ENCODE measurements around the gene GJD4.

Gene GJD4, protein sequence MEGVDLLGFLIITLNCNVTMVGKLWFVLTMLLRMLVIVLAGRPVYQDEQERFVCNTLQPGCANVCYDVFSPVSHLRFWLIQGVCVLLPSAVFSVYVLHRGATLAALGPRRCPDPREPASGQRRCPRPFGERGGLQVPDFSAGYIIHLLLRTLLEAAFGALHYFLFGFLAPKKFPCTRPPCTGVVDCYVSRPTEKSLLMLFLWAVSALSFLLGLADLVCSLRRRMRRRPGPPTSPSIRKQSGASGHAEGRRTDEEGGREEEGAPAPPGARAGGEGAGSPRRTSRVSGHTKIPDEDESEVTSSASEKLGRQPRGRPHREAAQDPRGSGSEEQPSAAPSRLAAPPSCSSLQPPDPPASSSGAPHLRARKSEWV

GRCh38 chr10:35605191-35605590, at the start of gene GJD4:
Gene GJD4, plus strand, starts transcription at chr10:35605341. Its CDS starts 227 bp downstream, at chr10:35605568.
- no peak for DNase-seq

DNA sequence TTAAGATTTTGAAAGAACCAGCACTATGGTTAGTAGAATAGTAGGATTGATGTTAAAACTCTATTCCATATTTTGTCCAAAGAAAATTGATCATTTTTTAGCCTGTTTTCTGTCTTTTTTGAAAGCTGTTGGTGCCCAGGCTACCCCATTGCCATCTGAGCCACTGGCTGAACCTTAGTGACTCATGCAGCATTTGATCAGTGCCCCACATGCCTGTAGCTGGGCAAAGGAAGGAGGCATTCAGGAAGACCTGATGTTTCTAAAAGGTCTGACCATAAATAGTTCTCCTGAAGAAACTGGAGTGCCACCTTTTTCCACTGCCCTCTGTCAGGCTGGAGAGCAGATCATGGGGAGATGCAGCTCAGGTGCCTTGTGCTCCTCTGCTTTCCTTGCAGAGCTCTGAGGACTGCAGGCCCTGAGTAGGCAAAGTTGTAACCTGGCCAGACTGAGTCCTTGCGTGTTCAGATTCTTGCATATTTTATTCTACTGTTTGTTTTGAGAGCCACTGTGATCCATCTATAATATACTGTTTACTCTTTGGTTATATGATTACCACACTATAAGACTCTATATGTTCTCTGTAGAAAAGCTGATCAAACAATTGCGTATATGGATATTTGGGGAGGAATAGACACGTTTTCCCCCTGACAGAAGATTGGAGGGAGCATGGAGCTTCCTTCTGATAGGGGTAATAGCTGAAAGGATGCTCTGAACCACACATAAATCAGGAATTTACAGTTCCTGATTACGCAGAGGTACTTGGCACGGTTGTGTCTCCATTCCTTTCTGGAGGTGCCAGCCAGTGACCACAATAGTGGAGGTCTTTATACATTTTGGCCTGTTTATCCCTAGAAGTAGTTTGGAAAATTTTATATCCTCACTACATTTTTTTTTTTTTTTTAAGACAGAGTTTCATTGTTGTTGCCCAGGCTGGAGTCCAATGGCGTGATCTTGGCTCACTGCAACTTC, 48.9 kb upstream of the GJD4 start:
- no peak for DNase-seq

DNA sequence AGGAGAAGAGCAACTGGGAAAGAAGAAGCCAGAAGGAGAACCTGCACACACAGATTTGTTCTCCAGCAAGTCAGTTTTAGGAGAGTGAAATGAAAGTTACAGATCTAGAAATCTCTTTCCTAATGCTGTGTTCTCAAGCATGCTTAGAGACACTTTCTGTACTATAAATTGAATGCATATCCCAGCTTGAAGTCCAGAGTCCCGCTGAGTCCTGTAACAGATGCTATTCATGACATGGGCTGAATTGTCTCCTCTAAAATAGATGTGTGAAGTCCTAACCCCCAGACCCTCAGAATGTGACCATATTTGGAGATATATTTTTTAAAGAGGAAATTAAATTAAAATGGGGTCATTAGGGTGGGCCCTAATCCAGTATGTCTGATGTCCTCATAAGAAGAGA, 46.9 kb upstream of the GJD4 start:
- no peak for DNase-seq

DNA sequence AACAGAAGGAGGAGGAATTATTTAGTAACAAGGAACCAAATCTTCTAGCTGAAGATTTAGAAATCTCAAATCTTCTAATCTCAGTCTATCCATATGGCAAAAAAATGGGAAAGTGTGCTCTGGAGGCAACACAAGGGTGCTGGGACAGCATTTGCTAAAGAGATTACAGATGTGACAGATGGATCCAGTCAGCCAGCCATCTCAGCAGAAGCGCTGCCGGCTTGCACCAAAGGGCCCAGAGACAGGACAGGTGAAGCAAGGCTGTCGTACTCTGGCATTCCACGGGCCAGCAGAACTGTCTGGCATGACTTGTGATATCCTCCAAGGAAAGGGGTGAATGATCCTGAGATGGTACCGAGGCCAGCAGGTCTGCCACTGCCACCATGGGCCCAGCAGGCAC, 45.7 kb upstream of the GJD4 start:
- no peak for DNase-seq

DNA sequence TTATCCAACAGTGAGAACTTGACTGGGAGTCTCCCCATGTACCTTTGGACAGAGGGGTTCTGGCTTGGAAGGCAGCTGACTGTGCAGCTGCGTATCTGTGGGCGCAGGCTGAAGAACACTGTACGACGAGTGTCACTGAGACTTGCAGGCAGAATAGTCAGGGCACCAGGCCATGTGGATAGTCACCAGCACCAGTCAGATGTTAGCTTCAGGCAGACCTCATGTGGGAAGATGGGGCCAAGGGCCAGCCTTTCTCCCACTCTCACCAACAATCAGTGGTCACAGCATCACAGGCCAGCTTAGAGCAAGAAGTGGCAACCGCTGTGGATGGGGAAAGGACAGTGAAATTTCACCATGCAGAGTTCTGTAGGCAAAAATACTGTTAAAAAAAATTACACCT, 43.4 kb upstream of the GJD4 start:
- no peak for DNase-seq

DNA sequence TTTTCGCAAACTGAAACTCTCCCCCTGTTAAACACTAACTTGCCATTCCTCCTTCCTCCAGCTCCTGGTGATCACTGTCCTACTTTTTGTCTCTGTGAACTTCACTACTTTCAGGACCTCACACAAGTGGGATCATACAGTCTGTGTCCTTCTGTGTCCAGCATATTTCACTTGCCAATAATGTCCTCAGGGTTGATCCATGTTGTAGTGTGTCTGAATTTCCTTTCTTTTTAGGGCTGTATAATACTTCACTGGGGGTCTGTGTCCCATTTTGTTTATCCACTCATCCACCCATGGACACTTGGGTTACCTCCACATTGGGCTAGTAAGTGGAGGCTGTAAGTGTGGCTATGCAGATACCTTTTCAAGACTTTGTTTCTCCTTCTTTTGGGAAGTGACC, 42.7 kb upstream of the GJD4 start:
- DNase-seq = no peak

- DNase-seq = peak; percentile 23 to 25
These were observed 41.8 kb upstream of the GJD4 start for GRCh38 chr10:35563261-35563891.

- no peak for DNase-seq
These were observed 40.7 kb upstream of the GJD4 start for GRCh38 chr10:35564341-35564968.

- DNase-seq = no peak
These were observed 39.5 kb upstream of the GJD4 start for GRCh38 chr10:35565602-35566081.

DNA sequence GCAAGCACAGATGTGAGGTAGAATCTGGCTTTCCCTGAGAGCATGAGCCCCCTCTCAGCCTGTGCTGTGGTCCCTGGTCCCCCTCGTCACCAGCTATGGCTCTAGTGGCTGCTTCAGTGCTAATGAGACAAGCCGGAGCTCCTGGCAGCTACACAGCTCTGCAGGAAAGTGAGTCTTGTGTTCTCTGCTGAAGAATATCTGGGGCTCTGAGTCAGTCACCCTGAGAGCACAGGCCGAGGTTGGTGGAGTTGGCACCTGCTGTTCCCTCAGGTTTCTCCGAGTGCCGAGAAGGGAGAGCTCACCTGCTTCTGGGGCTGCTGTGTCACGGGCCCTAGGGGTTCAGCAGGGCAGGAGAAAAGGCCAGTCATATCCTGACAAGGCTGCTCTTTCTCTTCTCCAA, 37.2 kb upstream of the GJD4 start:
- no peak for DNase-seq

DNA sequence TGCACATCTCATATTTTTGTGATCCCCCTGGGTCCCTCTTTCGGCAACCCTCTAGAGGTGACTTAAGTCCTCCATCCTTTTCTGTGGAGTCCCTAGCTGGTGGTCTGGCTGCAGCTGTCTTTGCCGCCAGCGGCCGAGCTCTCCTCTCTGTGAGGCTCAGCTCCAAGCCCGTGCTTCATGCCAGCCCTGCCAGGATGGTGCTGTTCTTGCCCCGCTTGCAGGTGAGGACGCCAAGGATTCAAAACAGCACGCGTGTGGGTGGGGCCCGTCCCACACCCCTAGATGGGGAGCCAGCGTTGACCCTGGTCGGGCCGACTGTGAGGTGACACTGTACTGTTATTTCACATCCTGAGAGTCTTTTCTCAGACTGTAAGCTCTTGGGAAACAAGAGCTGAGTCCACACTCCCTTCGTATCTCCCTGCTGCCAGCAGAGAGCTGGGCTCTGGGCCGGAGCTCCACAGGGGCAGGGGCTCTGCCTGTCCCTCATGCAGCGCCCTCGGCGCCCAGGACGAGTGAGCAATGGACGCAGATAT, 36.6 kb upstream of the GJD4 start:
- no peak for DNase-seq

DNA sequence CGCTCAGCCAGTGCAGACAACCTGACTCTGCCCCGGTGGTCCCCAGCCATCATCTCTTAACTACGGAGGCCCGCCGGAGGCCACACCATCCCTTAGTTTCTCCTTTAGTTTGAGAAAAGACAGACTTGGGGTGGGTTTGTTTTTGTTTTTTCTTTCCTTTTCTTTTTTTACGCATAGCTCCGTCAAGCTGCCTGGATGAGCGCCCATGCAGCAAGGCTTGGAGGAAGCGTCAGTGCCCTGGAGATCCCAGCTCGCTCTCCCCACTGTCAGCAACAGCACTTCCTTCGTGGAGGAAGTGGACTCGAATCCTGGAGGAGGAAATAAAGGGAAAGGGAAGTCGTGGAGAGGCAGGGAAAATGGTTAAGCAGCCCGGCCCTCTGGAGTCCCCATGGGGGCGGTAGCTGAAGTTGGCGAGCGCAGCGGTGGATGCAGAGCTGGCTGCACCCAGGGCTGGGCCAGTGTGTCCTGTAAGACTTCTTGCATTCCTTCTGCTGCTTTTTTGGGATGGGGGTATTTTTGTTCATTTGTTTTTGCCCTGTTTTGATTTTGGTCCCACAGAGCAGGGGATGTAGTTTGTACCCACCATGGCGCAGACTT, 35.9 kb upstream of the GJD4 start:
- no peak for DNase-seq

GRCh38 chr10:35569836-35570235, 35.3 kb upstream of the GJD4 start:
- no peak for DNase-seq

- DNase-seq = no peak
These were observed 34.7 kb upstream of the GJD4 start for GRCh38 chr10:35570397-35570796.

DNA sequence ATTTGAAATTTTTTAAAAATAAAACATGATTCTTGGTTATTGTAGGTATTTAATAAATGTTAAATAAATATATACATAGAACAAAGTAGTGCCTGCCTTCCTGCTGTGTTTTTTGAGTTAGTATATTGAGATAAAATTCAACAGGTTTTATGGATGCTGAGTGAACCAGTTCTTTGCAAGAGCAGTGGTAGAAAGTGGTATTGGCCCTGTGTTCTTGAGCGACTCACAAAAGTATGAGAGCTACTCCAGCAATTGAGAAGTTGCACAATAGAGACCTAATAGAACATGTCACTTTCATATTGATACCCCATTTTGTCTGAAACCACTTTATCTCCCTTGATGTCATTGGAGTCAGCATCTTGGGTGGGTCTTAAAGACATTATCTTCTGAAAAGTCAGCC, 32.6 kb upstream of the GJD4 start:
- DNase-seq = no peak

DNA sequence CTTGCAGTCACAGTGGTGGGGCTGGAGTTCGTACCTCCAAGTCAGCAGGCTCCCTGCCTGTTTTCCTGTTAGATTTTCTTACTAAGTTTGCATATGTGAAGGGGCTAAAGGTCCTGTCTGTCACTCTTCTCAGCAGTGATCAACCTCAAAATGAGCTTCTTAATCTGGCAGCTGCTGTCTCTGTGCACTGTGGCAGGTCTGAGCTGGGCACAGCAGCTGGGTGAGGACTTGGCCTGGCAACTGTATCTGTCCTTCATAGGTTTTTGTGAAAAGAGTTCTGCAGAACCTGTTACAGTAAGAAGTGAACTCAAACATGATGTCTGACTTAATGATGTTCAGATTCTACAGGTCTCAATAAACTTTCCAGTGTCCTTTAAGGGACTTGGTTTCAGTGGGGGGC, 31.3 kb upstream of the GJD4 start:
- DNase-seq = no peak

GRCh38 chr10:35574924-35575352, 30.2 kb upstream of the GJD4 start:
- DNase-seq = no peak

- no peak for DNase-seq
These were observed 29.5 kb upstream of the GJD4 start for GRCh38 chr10:35575640-35576039.

DNA sequence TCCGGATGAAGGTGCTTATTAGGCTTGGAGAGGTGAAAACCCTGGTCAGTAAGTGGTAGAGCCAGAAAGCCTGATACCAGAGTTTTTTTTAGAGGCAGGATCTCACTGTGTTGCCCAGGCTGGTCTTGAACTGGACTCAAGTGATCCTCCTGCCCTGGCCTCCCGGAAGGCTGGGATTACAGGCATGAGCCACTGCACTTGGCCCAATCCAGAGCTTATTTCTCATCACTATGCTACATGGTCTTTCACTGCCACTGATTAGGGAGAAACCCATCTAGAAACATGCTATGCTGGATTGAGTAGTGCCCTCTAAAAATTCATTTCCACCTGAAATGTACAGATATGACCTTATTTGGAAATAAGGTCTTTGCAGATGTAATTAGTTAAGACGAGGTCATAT, 28.4 kb upstream of the GJD4 start:
- no peak for DNase-seq

GRCh38 chr10:35577926-35578617, 27.1 kb upstream of the GJD4 start:
- DNase-seq = no peak

DNA sequence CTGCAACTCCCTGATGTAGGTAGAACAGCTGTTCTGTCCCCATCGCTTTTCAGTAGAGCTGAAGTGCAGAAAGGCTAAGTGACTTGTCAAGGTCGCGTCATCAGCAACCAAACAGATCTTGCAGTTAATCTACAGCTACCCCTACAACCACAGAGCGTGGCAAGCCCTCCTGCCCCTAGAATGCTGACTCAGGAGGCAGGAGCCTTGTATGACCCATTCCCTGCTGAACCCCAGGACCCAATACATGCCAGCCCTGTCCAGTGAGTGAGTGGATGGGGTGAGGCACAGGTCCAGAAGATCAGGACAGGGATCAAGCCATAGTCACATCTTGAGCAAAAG, 26.6 kb upstream of the GJD4 start:
- no peak for DNase-seq

GRCh38 chr10:35579116-35579515, 26.0 kb upstream of the GJD4 start:
- DNase-seq = no peak
